DOHH2 (cell line): Measurements from ENCODE around the gene FUT8.

Experiments used
- H3F3A ChIP-seq: fragments of 200-600 bp; sonication (generic), shearing (Covaris generic); 2 replicates; pipeline ENCODE4 v1.6.0; 2016; ENCODE audit warnings: antibody characterized with exemption, mild to moderate bottlenecking; ENCODE audit not compliant: control insufficient read depth, insufficient read depth
- H3K27ac ChIP-seq: fragments of 200-600 bp; sonication (generic); 2 replicates; pipeline ENCODE4 v1.5.1; 2014; ENCODE audit warnings: low read depth, mild to moderate bottlenecking, low read length, moderate library complexity
- H3K27me3 ChIP-seq: fragments of 200-600 bp; sonication (generic); 2 replicates; pipeline ENCODE4 v1.6.1; 2014; ENCODE audit warnings: mild to moderate bottlenecking, low read length, mixed read lengths; ENCODE audit not compliant: control insufficient read depth
- H3K36me3 ChIP-seq: fragments of 200-600 bp; sonication (generic); 2 replicates; pipeline ENCODE4 v1.6.1; 2014; ENCODE audit warnings: mild to moderate bottlenecking, low read length, moderate library complexity, mixed read lengths; ENCODE audit not compliant: control insufficient read depth
- H3K4me1 ChIP-seq: fragments of 200-600 bp; sonication (generic); 2 replicates; pipeline ENCODE4 v1.6.1; 2014; ENCODE audit warnings: mild to moderate bottlenecking, low read length, mixed read lengths; ENCODE audit not compliant: control insufficient read depth
- H3K4me2 ChIP-seq: fragments of 200-600 bp; sonication (generic); 2 replicates; pipeline ENCODE4 v1.6.0; 2014; ENCODE audit warnings: mild to moderate bottlenecking, low read length, moderate library complexity
- H3K4me3 ChIP-seq: fragments of 200-600 bp; sonication (generic); 2 replicates; pipeline ENCODE4 v1.5.1; 2014; ENCODE audit warnings: mild to moderate bottlenecking, low read length, mixed read lengths
- H3K79me2 ChIP-seq: fragments of 200-600 bp; sonication (generic); 2 replicates; pipeline ENCODE4 v1.6.1; 2014; ENCODE audit warnings: mild to moderate bottlenecking, low read length, mixed read lengths; ENCODE audit not compliant: control insufficient read depth
- H3K9me2 ChIP-seq: fragments of 200-600 bp; sonication (generic); replicated peaks from 2 replicates; pipeline ENCODE4 v1.6.1; 2014; ENCODE audit warnings: mild to moderate bottlenecking, low read length, mixed read lengths; ENCODE audit not compliant: control insufficient read depth
- H3K9me3 ChIP-seq: fragments of 200-600 bp; sonication (generic); 2 replicates; pipeline ENCODE4 v1.6.1; 2014; ENCODE audit warnings: antibody characterized with exemption, low read length, mixed read lengths; ENCODE audit not compliant: control insufficient read depth, insufficient read depth
- H4K20me1 ChIP-seq: fragments of 200-600 bp; sonication (generic); 2 replicates; pipeline ENCODE4 v1.6.0; 2014; ENCODE audit warnings: low read depth, mild to moderate bottlenecking, antibody characterized with exemption, low read length, moderate library complexity; ENCODE audit not compliant: control insufficient read depth, insufficient read depth
- EZH2phosphoT487 ChIP-seq: fragments of 200-600 bp; sonication (generic); IDR thresholded peaks from 2 replicates; pipeline ENCODE4 v1.6.1; 2017; ENCODE audit warnings: borderline replicate concordance, mild to moderate bottlenecking, antibody characterized with exemption, low read length, moderate library complexity, mixed read lengths
- TF ChIP-seq, protein P1 (sequence below): fragments of 200-600 bp; sonication (generic); IDR thresholded peaks from one replicate; pipeline ENCODE4 v1.5.1; 2014; ENCODE audit warnings: antibody characterized with exemption, mild to moderate bottlenecking, low read depth, low read length; ENCODE audit not compliant: poor library complexity, severe bottlenecking

The FUT8 gene

GRCh38 chr14:65581799-65582198 lies 169.3 kb downstream of the FUT8 start:
- no peaks in the 10 kb centered on the region for H3K9me3 ChIP-seq
- no peak overlapping the region for H3K4me3 ChIP-seq
- no peaks in the 10 kb centered on the region for H3K4me1 ChIP-seq
- H3K27me3 ChIP-seq, result no peaks in the 10 kb centered on the region
- 0 out of 2 replicates have a peak, but pooled peaks cover 6% of the 10 kb centered on the region for H3F3A ChIP-seq
- no peak overlapping the region for H3K4me2 ChIP-seq
- no peaks in the 10 kb centered on the region for H3K9me2 ChIP-seq
- no peaks in the 10 kb centered on the region for H4K20me1 ChIP-seq
- no peaks in the 10 kb centered on the region for H3K36me3 ChIP-seq
- no peak for TF ChIP-seq EZH2phosphoT487
- TF ChIP-seq, protein P1, sequence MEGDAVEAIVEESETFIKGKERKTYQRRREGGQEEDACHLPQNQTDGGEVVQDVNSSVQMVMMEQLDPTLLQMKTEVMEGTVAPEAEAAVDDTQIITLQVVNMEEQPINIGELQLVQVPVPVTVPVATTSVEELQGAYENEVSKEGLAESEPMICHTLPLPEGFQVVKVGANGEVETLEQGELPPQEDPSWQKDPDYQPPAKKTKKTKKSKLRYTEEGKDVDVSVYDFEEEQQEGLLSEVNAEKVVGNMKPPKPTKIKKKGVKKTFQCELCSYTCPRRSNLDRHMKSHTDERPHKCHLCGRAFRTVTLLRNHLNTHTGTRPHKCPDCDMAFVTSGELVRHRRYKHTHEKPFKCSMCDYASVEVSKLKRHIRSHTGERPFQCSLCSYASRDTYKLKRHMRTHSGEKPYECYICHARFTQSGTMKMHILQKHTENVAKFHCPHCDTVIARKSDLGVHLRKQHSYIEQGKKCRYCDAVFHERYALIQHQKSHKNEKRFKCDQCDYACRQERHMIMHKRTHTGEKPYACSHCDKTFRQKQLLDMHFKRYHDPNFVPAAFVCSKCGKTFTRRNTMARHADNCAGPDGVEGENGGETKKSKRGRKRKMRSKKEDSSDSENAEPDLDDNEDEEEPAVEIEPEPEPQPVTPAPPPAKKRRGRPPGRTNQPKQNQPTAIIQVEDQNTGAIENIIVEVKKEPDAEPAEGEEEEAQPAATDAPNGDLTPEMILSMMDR, result no peak
- peaks cover 46% of the 10 kb centered on the region for H3K79me2 ChIP-seq
- no peak overlapping the region for H3K27ac ChIP-seq

- H3K27me3 ChIP-seq, result no peaks in the 10 kb centered on the region
- H3K9me3 ChIP-seq, result no peaks in the 10 kb centered on the region
- H3K4me3 ChIP-seq, result no peak overlapping the region
- no peaks in the 10 kb centered on the region for H3K9me2 ChIP-seq
- no peaks in the 10 kb centered on the region for H4K20me1 ChIP-seq
- H3K79me2 ChIP-seq, result peaks cover 32% of the 10 kb centered on the region
- TF ChIP-seq EZH2phosphoT487, result no peak
- TF ChIP-seq, protein P1, result no peak
- H3K4me1 ChIP-seq, result no peaks in the 10 kb centered on the region
- 0 out of 2 replicates have a peak, but pooled peaks cover 6% of the 10 kb centered on the region for H3F3A ChIP-seq
- no peaks in the 10 kb centered on the region for H3K36me3 ChIP-seq
- no peak overlapping the region for H3K4me2 ChIP-seq
- no peak overlapping the region for H3K27ac ChIP-seq
These were observed 172.7 kb downstream of the FUT8 start for GRCh38 chr14:65585216-65585615.

GRCh38 chr14:65588426-65589140 lies 176.1 kb downstream of the FUT8 start:
- no peaks in the 10 kb centered on the region for H3K9me2 ChIP-seq
- H3K79me2 ChIP-seq, result peaks cover 28% of the 10 kb centered on the region
- H3K27ac ChIP-seq, result no peak overlapping the region
- no peak for TF ChIP-seq EZH2phosphoT487
- TF ChIP-seq, protein P1, result no peak
- no peak overlapping the region for H3K4me2 ChIP-seq
- H3K4me3 ChIP-seq, result no peak overlapping the region
- no peaks in the 10 kb centered on the region for H3K27me3 ChIP-seq
- no peaks in the 10 kb centered on the region for H3K9me3 ChIP-seq
- no peaks in the 10 kb centered on the region for H3K4me1 ChIP-seq
- no peaks in the 10 kb centered on the region; the same call in 1 of the 2 replicates for H3K36me3 ChIP-seq
- H3F3A ChIP-seq, result 0 out of 2 replicates have a peak, but pooled peaks cover 6% of the 10 kb centered on the region
- H4K20me1 ChIP-seq, result no peaks in the 10 kb centered on the region
